K562 (cell line): ENCODE data around the gene ANKRD34A. TPM values are rescaled to one million over a fixed set of nuclear protein-coding genes. Genes with fewer than 3 reads are reported as not detected.

Experiments used
- CBX2 ChIP-seq: fragments of 200-600 bp; sonication (generic); IDR thresholded peaks from one replicate; pipeline ENCODE4 v1.6.1; 2012; ENCODE audit warnings: mild to moderate bottlenecking, low read length, inconsistent platforms; ENCODE audit not compliant: insufficient read depth, poor library complexity, severe bottlenecking
- E2F4 ChIP-seq: sonication (generic); formaldehyde crosslinking; IDR thresholded peaks from 2 replicates; pipeline ENCODE4 v1.8.0; 2022; ENCODE audit warnings: mild to moderate bottlenecking, low read depth, missing genetic modification reagents
- FOSL1 ChIP-seq: fragments of 200-800 bp; sonication (Bioruptor generic); conservative IDR thresholded peaks from 2 replicates; pipeline ENCODE4 v1.6.1; 2016; ENCODE audit warnings: missing genetic modification characterization, missing compliant biosample characterization
- FOXM1 ChIP-seq, 2 experiments: fragments of 450-650 bp in 1 of 2; sonication (generic) in 1 of 2; formaldehyde crosslinking in 1 of 2; IDR thresholded peaks; 2 replicates each; pipeline versions ENCODE4 v1.6.1 to v1.9.0; 2017 to 2022; ENCODE audit warnings: low read depth in 2 of 2, mild to moderate bottlenecking in 2 of 2, missing genetic modification reagents in 1 of 2, moderate library complexity in 1 of 2
- MEF2A ChIP-seq: IDR thresholded peaks from 2 replicates; pipeline ENCODE4 v1.6.1; 2011; ENCODE audit warnings: low read depth, mild to moderate bottlenecking, low read length, moderate library complexity; ENCODE audit not compliant: control insufficient read depth
- MIER1 ChIP-seq: fragments of 450-650 bp; IDR thresholded peaks from 2 replicates; pipeline ENCODE4 v1.6.1; 2016; ENCODE audit warnings: antibody characterized with exemption, mild to moderate bottlenecking, low read depth
- NCOA1 ChIP-seq: fragments of 450-650 bp; IDR thresholded peaks from 2 replicates; pipeline ENCODE4 v1.6.1; 2016; ENCODE audit warnings: low read depth
- ZNF165 ChIP-seq: fragments of 250-450 bp; sonication (Bioruptor Pico); IDR thresholded peaks from 2 replicates; pipeline ENCODE4 v1.4.0; 2020; ENCODE audit warnings: borderline replicate concordance
- ZNF3 ChIP-seq: fragments of 250-450 bp; sonication (Bioruptor Pico); IDR thresholded peaks from 2 replicates; pipeline ENCODE4 v1.5.0; 2021; ENCODE audit warnings: mild to moderate bottlenecking, moderate library complexity
- ZNF766 ChIP-seq: fragments of 200-800 bp; sonication (Bioruptor generic); conservative IDR thresholded peaks from 2 replicates; pipeline ENCODE4 v1.6.1; 2016; ENCODE audit warnings: missing genetic modification characterization, missing compliant biosample characterization
- polyA plus RNA-seq, 8 experiments: library from polyadenylated mRNA; depleted of rRNA in 4 of 8; stranded (reverse) in 5 of 8; unstranded in 3 of 8; fragments of >200 nt; fragmentation: Nextera tagmentation in 2 of 8; fragmentation: Illumina TruSeq in 1 of 8; extraction: Ambion mirVana in 2 of 8; extraction: Trizol in 1 of 8; gene quantifications; 2 replicates each; pipeline versions ENCODE4 v1.2.1 to v1.2.3, GENCODE V29; 2011 to 2014; ENCODE audit warnings: inconsistent platforms in 1 of 8, missing spikeins in 1 of 8
- total RNA-seq, 7 experiments: library from RNA; depleted of rRNA in 6 of 7; stranded (reverse); fragments of >200 nt in 6 of 7; fragmentation: Illumina TruSeq in 2 of 7; extraction: Trizol in 2 of 7; gene quantifications; 2 replicates each; pipeline versions ENCODE4 v1.2.1 to v1.2.3, GENCODE V29; 2011 to 2021; ENCODE audit warnings: low replicate concordance in 1 of 7
- TF ChIP-seq, protein P1 (sequence below): sonication (generic); formaldehyde crosslinking; IDR thresholded peaks from 2 replicates; pipeline ENCODE4 v1.8.0; 2022; ENCODE audit warnings: mild to moderate bottlenecking, missing genetic modification reagents
- TF ChIP-seq, protein P2 (sequence below): fragments of 250-450 bp; sonication (Bioruptor Pico); IDR thresholded peaks from 2 replicates; pipeline ENCODE4 v1.5.0; 2020; ENCODE audit warnings: mild to moderate bottlenecking, borderline replicate concordance
- TF ChIP-seq, protein P3 (sequence below): fragments of 250-450 bp; sonication (Bioruptor Pico); IDR thresholded peaks from 2 replicates; pipeline ENCODE4 v1.4.0; 2020; ENCODE audit warnings: mild to moderate bottlenecking, moderate library complexity
- TF ChIP-seq, protein P4 (sequence below): sonication (generic); formaldehyde crosslinking; IDR thresholded peaks from 2 replicates; pipeline ENCODE4 v1.8.0; 2023; ENCODE audit warnings: mild to moderate bottlenecking, missing genetic modification reagents

ANKRD34A gene
- total and polyA plus RNA-seq, 9 of the 15 experiments (the other 6 are each of a cell fraction or from before 2014, with no cell fraction given), result 0.06 to 1.6 (median 0.43) TPM

DNA sequence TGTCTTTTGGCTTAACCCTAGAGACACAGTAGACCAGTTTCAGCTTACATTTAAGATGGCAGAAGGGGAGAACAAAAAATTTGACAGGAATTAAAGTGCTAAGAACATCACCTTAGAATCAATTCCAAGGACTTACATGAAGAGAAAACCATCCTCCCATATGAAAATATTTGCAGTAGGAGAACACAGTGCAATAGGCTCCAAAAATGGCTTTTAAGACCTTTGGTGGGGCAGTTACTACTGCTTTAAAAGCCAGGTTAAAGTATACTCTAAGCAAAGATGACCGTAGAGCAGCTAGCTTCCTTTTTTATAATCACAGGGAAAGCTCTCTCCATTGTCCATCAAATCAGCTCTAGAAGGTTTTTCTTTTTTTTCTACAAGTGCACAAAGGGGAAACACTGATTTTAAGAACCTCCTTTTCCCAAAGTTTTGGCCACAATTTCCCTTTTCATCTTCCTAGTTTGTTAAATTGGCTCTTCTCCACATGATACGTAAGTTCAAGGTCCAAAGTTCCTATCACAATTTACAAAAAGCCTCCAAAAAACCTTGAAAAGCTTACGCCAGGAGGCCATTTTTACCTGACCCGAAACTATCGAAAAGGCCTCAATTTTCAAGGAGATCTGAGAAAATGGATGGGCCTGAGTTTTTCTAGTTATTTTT is 28.7 kb upstream of the ANKRD34A start (continued):
- TF ChIP-seq E2F4 (CRISPR knock-in tag) (no peak), MIER1 (no peak), FOXM1 (IDR thresholded peaks at IDR 0.05; ENCODE audit: low read depth) (no peak), FOXM1 (CRISPR knock-in tag; IDR thresholded peaks at IDR 0.05; ENCODE audit: low read depth) (no peak), ZNF165 (CRISPR knock-in tag) (no peak), NCOA1 (no peak), MEF2A (no peak), FOSL1 (tag) (no peak), ZNF3 (CRISPR knock-in tag) (no peak), CBX2 (no peak), ZNF766 (CRISPR knock-in tag) (no peak)
- TF ChIP-seq, protein P1, sequence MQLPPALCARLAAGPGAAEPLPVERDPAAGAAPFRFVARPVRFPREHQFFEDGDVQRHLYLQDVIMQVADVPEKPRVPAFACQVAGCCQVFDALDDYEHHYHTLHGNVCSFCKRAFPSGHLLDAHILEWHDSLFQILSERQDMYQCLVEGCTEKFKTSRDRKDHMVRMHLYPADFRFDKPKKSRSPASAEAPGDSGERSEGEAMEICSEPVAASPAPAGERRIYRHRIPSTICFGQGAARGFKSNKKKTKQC (CRISPR knock-in tag), result no peak
- TF ChIP-seq, protein P2, sequence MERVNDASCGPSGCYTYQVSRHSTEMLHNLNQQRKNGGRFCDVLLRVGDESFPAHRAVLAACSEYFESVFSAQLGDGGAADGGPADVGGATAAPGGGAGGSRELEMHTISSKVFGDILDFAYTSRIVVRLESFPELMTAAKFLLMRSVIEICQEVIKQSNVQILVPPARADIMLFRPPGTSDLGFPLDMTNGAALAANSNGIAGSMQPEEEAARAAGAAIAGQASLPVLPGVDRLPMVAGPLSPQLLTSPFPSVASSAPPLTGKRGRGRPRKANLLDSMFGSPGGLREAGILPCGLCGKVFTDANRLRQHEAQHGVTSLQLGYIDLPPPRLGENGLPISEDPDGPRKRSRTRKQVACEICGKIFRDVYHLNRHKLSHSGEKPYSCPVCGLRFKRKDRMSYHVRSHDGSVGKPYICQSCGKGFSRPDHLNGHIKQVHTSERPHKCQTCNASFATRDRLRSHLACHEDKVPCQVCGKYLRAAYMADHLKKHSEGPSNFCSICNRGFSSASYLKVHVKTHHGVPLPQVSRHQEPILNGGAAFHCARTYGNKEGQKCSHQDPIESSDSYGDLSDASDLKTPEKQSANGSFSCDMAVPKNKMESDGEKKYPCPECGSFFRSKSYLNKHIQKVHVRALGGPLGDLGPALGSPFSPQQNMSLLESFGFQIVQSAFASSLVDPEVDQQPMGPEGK (CRISPR knock-in tag), result no peak
- TF ChIP-seq, protein P3, sequence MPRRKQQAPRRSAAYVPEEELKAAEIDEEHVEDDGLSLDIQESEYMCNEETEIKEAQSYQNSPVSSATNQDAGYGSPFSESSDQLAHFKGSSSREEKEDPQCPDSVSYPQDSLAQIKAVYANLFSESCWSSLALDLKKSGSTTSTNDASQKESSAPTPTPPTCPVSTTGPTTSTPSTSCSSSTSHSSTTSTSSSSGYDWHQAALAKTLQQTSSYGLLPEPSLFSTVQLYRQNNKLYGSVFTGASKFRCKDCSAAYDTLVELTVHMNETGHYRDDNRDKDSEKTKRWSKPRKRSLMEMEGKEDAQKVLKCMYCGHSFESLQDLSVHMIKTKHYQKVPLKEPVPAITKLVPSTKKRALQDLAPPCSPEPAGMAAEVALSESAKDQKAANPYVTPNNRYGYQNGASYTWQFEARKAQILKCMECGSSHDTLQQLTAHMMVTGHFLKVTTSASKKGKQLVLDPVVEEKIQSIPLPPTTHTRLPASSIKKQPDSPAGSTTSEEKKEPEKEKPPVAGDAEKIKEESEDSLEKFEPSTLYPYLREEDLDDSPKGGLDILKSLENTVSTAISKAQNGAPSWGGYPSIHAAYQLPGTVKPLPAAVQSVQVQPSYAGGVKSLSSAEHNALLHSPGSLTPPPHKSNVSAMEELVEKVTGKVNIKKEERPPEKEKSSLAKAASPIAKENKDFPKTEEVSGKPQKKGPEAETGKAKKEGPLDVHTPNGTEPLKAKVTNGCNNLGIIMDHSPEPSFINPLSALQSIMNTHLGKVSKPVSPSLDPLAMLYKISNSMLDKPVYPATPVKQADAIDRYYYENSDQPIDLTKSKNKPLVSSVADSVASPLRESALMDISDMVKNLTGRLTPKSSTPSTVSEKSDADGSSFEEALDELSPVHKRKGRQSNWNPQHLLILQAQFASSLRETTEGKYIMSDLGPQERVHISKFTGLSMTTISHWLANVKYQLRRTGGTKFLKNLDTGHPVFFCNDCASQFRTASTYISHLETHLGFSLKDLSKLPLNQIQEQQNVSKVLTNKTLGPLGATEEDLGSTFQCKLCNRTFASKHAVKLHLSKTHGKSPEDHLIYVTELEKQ (CRISPR knock-in tag), result no peak
- TF ChIP-seq, protein P4, sequence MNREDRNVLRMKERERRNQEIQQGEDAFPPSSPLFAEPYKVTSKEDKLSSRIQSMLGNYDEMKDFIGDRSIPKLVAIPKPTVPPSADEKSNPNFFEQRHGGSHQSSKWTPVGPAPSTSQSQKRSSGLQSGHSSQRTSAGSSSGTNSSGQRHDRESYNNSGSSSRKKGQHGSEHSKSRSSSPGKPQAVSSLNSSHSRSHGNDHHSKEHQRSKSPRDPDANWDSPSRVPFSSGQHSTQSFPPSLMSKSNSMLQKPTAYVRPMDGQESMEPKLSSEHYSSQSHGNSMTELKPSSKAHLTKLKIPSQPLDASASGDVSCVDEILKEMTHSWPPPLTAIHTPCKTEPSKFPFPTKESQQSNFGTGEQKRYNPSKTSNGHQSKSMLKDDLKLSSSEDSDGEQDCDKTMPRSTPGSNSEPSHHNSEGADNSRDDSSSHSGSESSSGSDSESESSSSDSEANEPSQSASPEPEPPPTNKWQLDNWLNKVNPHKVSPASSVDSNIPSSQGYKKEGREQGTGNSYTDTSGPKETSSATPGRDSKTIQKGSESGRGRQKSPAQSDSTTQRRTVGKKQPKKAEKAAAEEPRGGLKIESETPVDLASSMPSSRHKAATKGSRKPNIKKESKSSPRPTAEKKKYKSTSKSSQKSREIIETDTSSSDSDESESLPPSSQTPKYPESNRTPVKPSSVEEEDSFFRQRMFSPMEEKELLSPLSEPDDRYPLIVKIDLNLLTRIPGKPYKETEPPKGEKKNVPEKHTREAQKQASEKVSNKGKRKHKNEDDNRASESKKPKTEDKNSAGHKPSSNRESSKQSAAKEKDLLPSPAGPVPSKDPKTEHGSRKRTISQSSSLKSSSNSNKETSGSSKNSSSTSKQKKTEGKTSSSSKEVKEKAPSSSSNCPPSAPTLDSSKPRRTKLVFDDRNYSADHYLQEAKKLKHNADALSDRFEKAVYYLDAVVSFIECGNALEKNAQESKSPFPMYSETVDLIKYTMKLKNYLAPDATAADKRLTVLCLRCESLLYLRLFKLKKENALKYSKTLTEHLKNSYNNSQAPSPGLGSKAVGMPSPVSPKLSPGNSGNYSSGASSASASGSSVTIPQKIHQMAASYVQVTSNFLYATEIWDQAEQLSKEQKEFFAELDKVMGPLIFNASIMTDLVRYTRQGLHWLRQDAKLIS (CRISPR knock-in tag), result peak; percentile 53; the same call in 1 of the 2 replicates
